ENCODE results near the gene HARS1. TPM values are rescaled to one million over a fixed set of nuclear protein-coding genes. Genes with fewer than 3 reads are reported as not detected.

Gene HARS1
- polyA plus RNA-seq, 2 donors, result 47.7 to 55.5 TPM

DNA sequence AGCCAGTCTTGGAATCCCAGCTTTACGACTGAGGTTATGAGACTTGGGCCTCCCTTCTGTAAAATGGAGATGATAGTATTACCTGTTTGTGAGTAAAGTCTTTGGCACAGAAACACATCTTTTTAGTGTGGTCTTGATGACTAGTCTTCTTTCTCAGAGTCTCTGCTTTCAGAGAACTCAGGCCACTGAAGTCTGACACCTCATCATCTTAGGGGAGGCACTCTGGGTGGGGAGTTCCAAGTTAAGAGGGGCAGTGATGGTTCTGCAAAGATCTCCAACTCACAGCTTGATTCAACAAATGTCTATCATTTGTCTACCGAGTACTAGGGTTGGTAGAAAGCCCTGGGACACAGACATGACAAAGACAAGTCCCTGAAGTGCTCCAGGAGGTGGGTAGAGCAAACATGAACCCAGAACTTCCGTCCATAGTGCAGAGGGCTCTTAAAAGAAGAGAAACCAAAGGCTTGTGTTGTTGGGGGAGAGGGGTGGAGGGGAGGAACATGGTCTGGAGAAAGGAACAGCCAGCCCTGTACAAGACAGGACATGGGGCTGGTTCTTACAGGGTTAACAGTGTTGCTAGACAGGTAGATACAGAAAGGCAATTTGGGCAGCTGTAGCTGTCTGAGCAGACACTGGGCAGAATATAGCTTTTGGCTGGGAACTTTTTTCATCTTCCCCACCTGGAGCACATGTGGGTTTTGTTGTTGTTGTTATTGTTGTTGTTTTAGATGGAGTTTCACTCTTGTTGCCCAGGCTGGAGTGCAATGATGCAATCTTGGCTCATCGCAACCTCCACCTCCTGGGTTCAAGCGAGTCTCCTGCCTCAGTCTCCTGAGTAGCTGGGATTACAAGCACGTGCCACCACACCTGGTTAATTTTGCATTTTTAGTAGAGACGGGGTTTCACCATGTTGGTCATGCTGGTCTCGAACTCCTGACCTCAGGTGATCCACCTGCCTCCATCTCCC is 55.6 kb downstream of the HARS1 start:
- Histone ChIP-seq H3K4me1 (ENCODE audit: control insufficient read depth in 2 of 2, insufficient read depth in 2 of 2, low read length in 1 of 2) (peaks cover 3 to 14% of the 10 kb centered on the region in 2 donors), H3K27ac (ENCODE audit: low read depth in 2 of 2, low read length in 1 of 2) (no peak overlapping the region), H3K36me3 (ENCODE audit: control insufficient read depth in 2 of 2, insufficient read depth in 2 of 2, low read length in 1 of 2) (no peaks in the 10 kb centered on the region), H3K4me3 (ENCODE audit: low read depth in 1 of 2, low read length in 2 of 2) (no peak overlapping the region), H3K9me3 (ENCODE audit: control insufficient read depth in 2 of 2, insufficient read depth in 1 of 2, low read depth in 1 of 2, low read length in 1 of 2) (no peaks in the 10 kb centered on the region), H3K27me3 (ENCODE audit: control insufficient read depth in 1 of 2, insufficient read depth in 2 of 2, low read length in 2 of 2) (no peaks in the 10 kb centered on the region)
- WGBS, 2 donors, result 88 to 89% methylated on average over 8 of the region's 8 CpGs

DNA sequence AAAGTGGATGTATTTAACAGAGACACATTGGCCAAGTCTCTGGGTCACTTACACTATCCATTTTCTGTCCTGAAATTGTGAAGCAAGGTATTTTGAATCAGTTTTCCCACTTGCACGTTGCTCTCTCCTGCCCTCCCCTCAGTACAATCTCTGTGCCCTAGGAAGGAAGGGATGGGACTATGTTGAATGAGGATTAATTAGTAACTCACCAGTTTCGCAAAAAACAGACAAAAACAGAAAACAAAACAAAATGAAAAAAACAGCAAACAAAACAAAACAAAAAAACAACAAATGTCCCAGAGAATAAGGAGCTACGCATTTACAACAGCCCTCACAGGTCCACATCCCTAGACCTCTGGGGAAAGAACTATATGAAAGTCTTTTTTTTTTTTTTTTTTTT is 57.1 kb downstream of the HARS1 start:
- 56 to 68% methylated on average over 3 of the region's 3 CpGs for WGBS, 2 donors
- no peak overlapping the region for H3K27ac ChIP-seq (ENCODE audit: low read depth in 2 of 2, low read length in 1 of 2)

DNA sequence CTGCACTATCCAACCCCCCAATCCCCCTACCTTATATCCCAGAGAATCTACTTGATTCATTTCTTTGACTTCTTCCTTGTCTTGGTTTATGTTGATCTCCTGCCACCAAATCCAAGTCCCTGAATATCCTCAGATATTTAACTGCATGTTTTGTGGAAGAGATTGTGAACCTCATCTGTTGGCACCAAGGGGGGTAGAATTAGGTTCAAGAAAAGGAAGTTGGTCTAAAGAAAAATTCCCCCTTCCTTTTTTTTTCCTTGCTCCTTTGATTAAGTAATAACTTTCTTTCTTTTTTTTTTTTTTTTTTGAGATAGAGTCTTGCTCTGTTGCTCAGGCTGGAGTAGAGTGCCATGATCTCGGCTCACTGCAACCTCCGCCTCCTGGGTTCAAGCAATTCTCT is 57.7 kb downstream of the HARS1 start:
- Histone ChIP-seq H3K4me3 (ENCODE audit: low read depth in 1 of 2, low read length in 2 of 2) (no peak overlapping the region), H3K27me3 (ENCODE audit: control insufficient read depth in 1 of 2, insufficient read depth in 2 of 2, low read length in 2 of 2) (no peaks in the 10 kb centered on the region), H3K9me3 (ENCODE audit: control insufficient read depth in 2 of 2, insufficient read depth in 1 of 2, low read depth in 1 of 2, low read length in 1 of 2) (no peaks in the 10 kb centered on the region), H3K4me1 (ENCODE audit: control insufficient read depth in 2 of 2, insufficient read depth in 2 of 2, low read length in 1 of 2) (peaks cover 3 to 14% of the 10 kb centered on the region in 2 donors), H3K36me3 (ENCODE audit: control insufficient read depth in 2 of 2, insufficient read depth in 2 of 2, low read length in 1 of 2) (no peaks in the 10 kb centered on the region), H3K27ac (ENCODE audit: low read depth in 2 of 2, low read length in 1 of 2) (peak overlapping the region in 1 of 2 donors; percentile 82)
- 88 to 90% methylated on average over 2 of the region's 2 CpGs for WGBS, 2 donors

More for the DNA sequence above, 57.1 kb downstream of the HARS1 start:
- Histone ChIP-seq H3K27me3 (ENCODE audit: control insufficient read depth in 1 of 2, insufficient read depth in 2 of 2, low read length in 2 of 2) (no peaks in the 10 kb centered on the region), H3K36me3 (ENCODE audit: control insufficient read depth in 2 of 2, insufficient read depth in 2 of 2, low read length in 1 of 2) (no peaks in the 10 kb centered on the region), H3K4me1 (ENCODE audit: control insufficient read depth in 2 of 2, insufficient read depth in 2 of 2, low read length in 1 of 2) (peaks cover 3 to 14% of the 10 kb centered on the region in 2 donors), H3K4me3 (ENCODE audit: low read depth in 1 of 2, low read length in 2 of 2) (no peak overlapping the region), H3K9me3 (ENCODE audit: control insufficient read depth in 2 of 2, insufficient read depth in 1 of 2, low read depth in 1 of 2, low read length in 1 of 2) (no peaks in the 10 kb centered on the region)

DNA sequence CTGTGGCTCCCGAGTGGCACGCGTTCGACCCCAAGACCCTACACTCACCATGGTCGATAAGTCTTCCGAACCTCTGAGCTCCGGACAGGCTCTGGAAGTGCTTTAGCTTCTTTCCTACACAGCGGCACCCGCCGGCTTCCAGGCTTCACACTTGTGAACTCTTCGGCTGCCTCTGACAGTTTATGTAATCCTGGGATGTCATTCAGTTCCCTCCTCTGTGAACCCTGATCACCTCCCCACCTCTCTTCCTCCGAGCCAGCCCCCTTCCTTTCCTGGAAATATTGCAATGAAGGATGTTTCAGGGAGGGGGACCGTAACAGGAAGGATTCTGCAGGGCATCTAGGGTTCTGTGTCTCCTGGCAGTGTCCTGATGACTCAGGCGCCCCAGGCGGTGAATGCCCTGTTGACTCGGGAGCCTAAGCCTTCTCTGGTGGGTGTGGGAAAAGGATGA is 58.1 kb downstream of the HARS1 start, which contains the start of gene CD14:
CD14 (minus strand) TSS at position 155 of the 451 bp plus-strand sequence; CDS start at position 51, 104 bp downstream.
- Histone ChIP-seq H3K36me3 (ENCODE audit: control insufficient read depth in 2 of 2, insufficient read depth in 2 of 2, low read length in 1 of 2) (no peaks in the 10 kb centered on the region), H3K27ac (ENCODE audit: low read depth in 2 of 2, low read length in 1 of 2) (peak within 1 kb of the TSS; percentile 61 to 82), H3K4me3 (ENCODE audit: low read depth in 1 of 2, low read length in 2 of 2) (peak within 1 kb of the TSS; percentile 51 to 59), H3K9me3 (ENCODE audit: control insufficient read depth in 2 of 2, insufficient read depth in 1 of 2, low read depth in 1 of 2, low read length in 1 of 2) (no peaks in the 10 kb centered on the region), H3K4me1 (ENCODE audit: control insufficient read depth in 2 of 2, insufficient read depth in 2 of 2, low read length in 1 of 2) (peaks cover 3 to 14% of the 10 kb centered on the region in 2 donors), H3K27me3 (ENCODE audit: control insufficient read depth in 1 of 2, insufficient read depth in 2 of 2, low read length in 2 of 2) (no peaks in the 10 kb centered on the region)
- WGBS, 2 donors, result 3 to 10% methylated on average over 16 of the region's 16 CpGs

DNA sequence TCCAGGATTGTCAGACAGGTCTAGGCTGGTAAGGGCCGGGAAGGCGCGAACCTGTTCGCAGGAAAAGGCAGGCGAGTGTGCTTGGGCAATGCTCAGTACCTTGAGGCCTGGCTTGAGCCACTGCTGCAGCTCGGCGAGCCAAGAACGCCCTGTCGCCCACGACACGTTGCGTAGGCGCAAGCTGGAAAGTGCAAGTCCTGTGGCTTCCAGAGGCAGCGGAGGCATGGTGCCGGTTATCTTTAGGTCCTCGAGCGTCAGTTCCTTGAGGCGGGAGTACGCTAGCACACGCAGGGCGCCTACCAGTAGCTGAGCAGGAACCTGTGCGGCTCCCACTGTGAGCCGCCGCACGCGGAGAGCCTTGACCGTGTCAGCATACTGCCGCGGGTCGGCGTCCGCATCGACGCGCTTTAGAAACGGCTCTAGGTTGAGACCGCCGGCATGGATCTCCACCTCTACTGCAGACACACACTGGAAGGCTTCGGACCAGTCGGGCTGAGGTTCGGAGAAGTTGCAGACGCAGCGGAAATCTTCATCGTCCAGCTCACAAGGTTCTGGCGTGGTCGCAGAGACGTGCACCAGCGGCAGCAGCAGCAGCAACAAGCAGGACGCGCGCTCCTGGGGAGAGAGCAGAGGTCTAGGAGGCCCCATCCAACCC is 58.7 kb downstream of the HARS1 start:
- Histone ChIP-seq H3K27me3 (ENCODE audit: control insufficient read depth in 1 of 2, insufficient read depth in 2 of 2, low read length in 2 of 2) (no peaks in the 10 kb centered on the region), H3K4me1 (ENCODE audit: control insufficient read depth in 2 of 2, insufficient read depth in 2 of 2, low read length in 1 of 2) (peaks cover 3 to 14% of the 10 kb centered on the region in 2 donors), H3K4me3 (ENCODE audit: low read depth in 1 of 2, low read length in 2 of 2) (peak overlapping the region; percentile 51 to 59), H3K9me3 (ENCODE audit: control insufficient read depth in 2 of 2, insufficient read depth in 1 of 2, low read depth in 1 of 2, low read length in 1 of 2) (no peaks in the 10 kb centered on the region), H3K36me3 (ENCODE audit: control insufficient read depth in 2 of 2, insufficient read depth in 2 of 2, low read length in 1 of 2) (no peaks in the 10 kb centered on the region), H3K27ac (ENCODE audit: low read depth in 2 of 2, low read length in 1 of 2) (peak overlapping the region; percentile 61 to 82)
- 0 to 1% methylated on average over 51 of the region's 51 CpGs for WGBS, 2 donors

DNA sequence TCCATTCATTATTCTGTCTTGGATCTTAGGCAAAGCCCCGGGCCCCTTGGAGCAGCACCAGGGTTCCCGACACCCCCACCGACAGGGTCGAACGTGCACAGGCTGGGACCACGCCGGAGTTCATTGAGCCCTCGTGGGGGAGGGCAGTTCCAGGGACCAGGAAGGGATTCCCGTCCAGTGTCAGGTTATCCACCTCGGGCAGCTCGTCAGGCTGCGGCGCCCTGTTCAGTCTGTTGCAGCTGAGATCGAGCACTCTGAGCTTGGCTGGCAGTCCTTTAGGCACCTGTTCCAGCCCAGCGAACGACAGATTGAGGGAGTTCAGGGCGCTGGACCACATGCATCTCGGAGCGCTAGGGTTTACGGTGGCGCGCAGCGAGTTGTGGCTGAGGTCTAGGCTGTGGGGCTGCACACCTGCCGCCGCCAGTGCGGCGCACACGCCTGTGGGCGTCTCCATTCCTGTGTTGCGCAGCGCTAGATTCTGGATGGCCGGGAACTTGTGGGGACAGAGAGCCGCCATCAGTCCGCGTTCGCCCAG is 59.3 kb downstream of the HARS1 start:
- Histone ChIP-seq H3K4me3 (ENCODE audit: low read depth in 1 of 2, low read length in 2 of 2) (peak overlapping the region; percentile 51 to 59), H3K27ac (ENCODE audit: low read depth in 2 of 2, low read length in 1 of 2) (peak overlapping the region; percentile 61 to 82), H3K27me3 (ENCODE audit: control insufficient read depth in 1 of 2, insufficient read depth in 2 of 2, low read length in 2 of 2) (no peaks in the 10 kb centered on the region), H3K4me1 (ENCODE audit: control insufficient read depth in 2 of 2, insufficient read depth in 2 of 2, low read length in 1 of 2) (peaks cover 3 to 14% of the 10 kb centered on the region in 2 donors), H3K36me3 (ENCODE audit: control insufficient read depth in 2 of 2, insufficient read depth in 2 of 2, low read length in 1 of 2) (no peaks in the 10 kb centered on the region), H3K9me3 (ENCODE audit: control insufficient read depth in 2 of 2, insufficient read depth in 1 of 2, low read depth in 1 of 2, low read length in 1 of 2) (no peaks in the 10 kb centered on the region)
- 5 to 10% methylated on average over 36 of the region's 36 CpGs for WGBS, 2 donors

DNA sequence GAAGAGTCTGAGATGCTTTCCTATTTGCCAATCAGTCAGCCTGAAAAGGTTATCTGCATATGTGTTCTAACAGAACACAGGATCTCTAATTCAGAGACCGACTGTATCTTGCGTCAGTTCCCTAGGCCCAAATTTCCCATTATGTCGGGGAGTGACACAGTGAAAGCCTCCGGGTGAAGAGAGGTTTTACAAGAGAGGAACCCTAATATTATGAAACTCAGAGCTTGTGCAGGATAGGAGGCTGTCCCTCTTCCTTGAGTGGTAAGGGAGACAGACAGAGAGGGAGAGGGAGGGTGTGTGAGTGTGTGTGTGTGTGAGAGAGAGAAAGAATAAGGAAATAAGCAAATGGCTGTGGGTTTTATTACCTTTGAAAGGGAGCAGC is 60.1 kb downstream of the HARS1 start:
- H3K9me3 ChIP-seq (ENCODE audit: control insufficient read depth in 2 of 2, insufficient read depth in 1 of 2, low read depth in 1 of 2, low read length in 1 of 2), result no peaks in the 10 kb centered on the region
- no peak overlapping the region for H3K27ac ChIP-seq (ENCODE audit: low read depth in 2 of 2, low read length in 1 of 2)
- H3K4me1 ChIP-seq (ENCODE audit: control insufficient read depth in 2 of 2, insufficient read depth in 2 of 2, low read length in 1 of 2), result peaks cover 3 to 14% of the 10 kb centered on the region in 2 donors
- H3K36me3 ChIP-seq (ENCODE audit: control insufficient read depth in 2 of 2, insufficient read depth in 2 of 2, low read length in 1 of 2), result no peaks in the 10 kb centered on the region
- H3K4me3 ChIP-seq (ENCODE audit: low read depth in 1 of 2, low read length in 2 of 2), result no peak overlapping the region
- no peaks in the 10 kb centered on the region for H3K27me3 ChIP-seq (ENCODE audit: control insufficient read depth in 1 of 2, insufficient read depth in 2 of 2, low read length in 2 of 2)
- WGBS, 2 donors, result 91 to 93% methylated on average over 4 of the region's 4 CpGs

DNA sequence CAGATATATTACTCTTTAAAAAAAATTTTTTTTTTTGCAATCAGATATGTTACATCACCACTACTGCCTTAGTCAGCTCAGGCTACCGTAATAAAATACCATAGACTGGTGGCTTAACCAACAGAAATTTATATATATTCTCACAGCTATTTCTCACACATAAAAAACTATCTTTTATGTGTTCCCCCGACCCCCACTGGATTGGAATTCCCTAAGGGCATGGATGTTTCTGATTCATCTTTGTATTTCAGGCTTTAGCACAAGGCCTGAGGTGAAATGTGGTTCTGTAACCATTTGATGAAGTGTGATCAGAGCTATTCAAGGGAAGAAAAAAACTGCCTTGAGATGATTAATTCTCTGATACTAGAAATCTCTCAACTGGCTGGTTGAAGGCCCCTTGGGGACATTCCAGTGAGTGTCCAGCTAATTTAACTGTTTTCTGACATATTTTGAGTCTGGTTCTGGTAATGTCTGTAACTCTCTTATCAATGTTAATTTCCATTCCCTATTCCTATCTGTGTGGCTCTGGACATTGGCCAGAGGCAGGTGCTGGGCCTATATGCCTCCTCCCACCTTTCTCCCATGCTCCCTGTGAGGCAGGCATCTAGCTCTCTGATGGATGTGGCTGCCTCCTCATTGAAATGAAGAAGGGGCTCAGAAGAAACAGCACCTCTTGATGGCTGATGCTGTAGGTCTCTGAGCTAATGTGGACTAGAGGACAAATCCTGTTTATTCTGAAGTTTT is 60.7 kb downstream of the HARS1 start:
- 50 to 67% methylated on average over 2 of the region's 2 CpGs for WGBS, 2 donors
- Histone ChIP-seq H3K36me3 (ENCODE audit: control insufficient read depth in 2 of 2, insufficient read depth in 2 of 2, low read length in 1 of 2) (no peaks in the 10 kb centered on the region), H3K9me3 (ENCODE audit: control insufficient read depth in 2 of 2, insufficient read depth in 1 of 2, low read depth in 1 of 2, low read length in 1 of 2) (no peaks in the 10 kb centered on the region), H3K27ac (ENCODE audit: low read depth in 2 of 2, low read length in 1 of 2) (no peak overlapping the region), H3K27me3 (ENCODE audit: control insufficient read depth in 1 of 2, insufficient read depth in 2 of 2, low read length in 2 of 2) (no peaks in the 10 kb centered on the region), H3K4me3 (ENCODE audit: low read depth in 1 of 2, low read length in 2 of 2) (no peak overlapping the region), H3K4me1 (ENCODE audit: control insufficient read depth in 2 of 2, insufficient read depth in 2 of 2, low read length in 1 of 2) (peaks cover 3 to 14% of the 10 kb centered on the region in 2 donors)

DNA sequence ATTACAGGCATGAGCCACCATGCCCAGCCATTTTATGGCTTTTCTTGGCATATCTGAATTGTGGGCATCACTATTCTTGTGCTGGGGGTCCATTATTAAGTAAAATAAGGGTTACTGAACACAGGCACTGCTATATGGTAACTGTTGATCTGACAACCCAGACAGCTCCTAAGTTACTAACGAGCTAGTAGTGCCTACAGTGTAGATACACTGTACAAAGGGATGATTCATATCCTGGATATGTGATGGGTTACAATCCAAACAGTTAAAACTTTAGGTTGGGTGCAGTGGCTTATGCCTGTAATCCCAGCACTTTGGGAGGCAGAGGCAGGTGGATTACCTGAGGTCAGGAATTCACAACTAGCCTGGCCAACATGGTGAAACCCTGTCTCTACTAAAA is 62.5 kb downstream of the HARS1 start:
- Histone ChIP-seq H3K4me3 (ENCODE audit: low read depth in 1 of 2, low read length in 2 of 2) (no peak overlapping the region), H3K27ac (ENCODE audit: low read depth in 2 of 2, low read length in 1 of 2) (no peak overlapping the region), H3K36me3 (ENCODE audit: control insufficient read depth in 2 of 2, insufficient read depth in 2 of 2, low read length in 1 of 2) (no peaks in the 10 kb centered on the region), H3K9me3 (ENCODE audit: control insufficient read depth in 2 of 2, insufficient read depth in 1 of 2, low read depth in 1 of 2, low read length in 1 of 2) (no peaks in the 10 kb centered on the region), H3K27me3 (ENCODE audit: control insufficient read depth in 1 of 2, insufficient read depth in 2 of 2, low read length in 2 of 2) (no peaks in the 10 kb centered on the region), H3K4me1 (ENCODE audit: control insufficient read depth in 2 of 2, insufficient read depth in 2 of 2, low read length in 1 of 2) (peaks cover 3 to 14% of the 10 kb centered on the region in 2 donors)
- WGBS, 2 donors, result 45 to 55% methylated on average over 1 of the region's 1 CpG
